IPS-15b (cell line): ENCODE data around the gene BCKDHB.
"Not testable (repeated sequence)": the region's sequence is repeated elsewhere in the genome, so short reads cannot be mapped to it uniquely, and the experiment has no call there.

Source experiments
- H3K27me3 ChIP-seq: one replicate; pipeline ENCODE4 v1.6.1; 2013; ENCODE audit warnings: low read length; ENCODE audit not compliant: control insufficient read depth, insufficient read depth
- H3K36me3 ChIP-seq: one replicate; pipeline ENCODE4 v1.6.1; 2013; ENCODE audit warnings: low read length; ENCODE audit not compliant: control insufficient read depth, insufficient read depth
- H3K4me1 ChIP-seq: one replicate; pipeline ENCODE4 v1.6.1; 2013; ENCODE audit warnings: mild to moderate bottlenecking, low read length; ENCODE audit not compliant: control insufficient read depth, insufficient read depth
- H3K4me3 ChIP-seq: one replicate; pipeline ENCODE4 v1.5.1; 2013; ENCODE audit warnings: low read depth, low read length
- H3K9ac ChIP-seq: one replicate; pipeline ENCODE4 v1.6.1; 2013; ENCODE audit warnings: low read depth, mild to moderate bottlenecking, low read length
- H3K9me3 ChIP-seq: one replicate; pipeline ENCODE4 v1.6.1; 2013; ENCODE audit warnings: mild to moderate bottlenecking, low read length; ENCODE audit not compliant: control insufficient read depth, insufficient read depth

Gene BCKDHB

GRCh38 chr6:80106418-80107235 is at the start of gene BCKDHB:
TSS of gene BCKDHB (plus strand) at chr6:80106671. CDS start at chr6:80106694, 23 bp downstream.
- H3K9ac ChIP-seq, result peak within 1 kb of the TSS; percentile 66
- peaks cover 3% of the 10 kb centered on the region for H3K27me3 ChIP-seq
- peaks cover 4% of the 10 kb centered on the region for H3K4me1 ChIP-seq
- H3K36me3 ChIP-seq, result no peaks in the 10 kb centered on the region
- H3K9me3 ChIP-seq, result no peaks in the 10 kb centered on the region
- peak within 1 kb of the TSS; percentile 78 for H3K4me3 ChIP-seq

GRCh38 chr6:80060774-80061173 is 45.7 kb upstream of the BCKDHB start:
- no peaks in the 10 kb centered on the region for H3K9me3 ChIP-seq
- no peaks in the 10 kb centered on the region for H3K4me1 ChIP-seq
- H3K36me3 ChIP-seq, result no peaks in the 10 kb centered on the region
- H3K27me3 ChIP-seq, result no peaks in the 10 kb centered on the region
- no peak overlapping the region for H3K4me3 ChIP-seq
- no peak overlapping the region for H3K9ac ChIP-seq

GRCh38 chr6:80068146-80068545 is 38.3 kb upstream of the BCKDHB start:
- not testable (repeated sequence) for H3K27me3 ChIP-seq, H3K4me3 ChIP-seq, H3K4me1 ChIP-seq, H3K9ac ChIP-seq, H3K36me3 ChIP-seq, H3K9me3 ChIP-seq

GRCh38 chr6:80070431-80070830 is 36.0 kb upstream of the BCKDHB start:
- H3K4me1 ChIP-seq, H3K4me3 ChIP-seq, H3K36me3 ChIP-seq, H3K9me3 ChIP-seq, H3K27me3 ChIP-seq, H3K9ac ChIP-seq: not testable (repeated sequence)

- Histone ChIP-seq H3K9ac (no peak overlapping the region), H3K4me1 (peaks cover 4% of the 10 kb centered on the region), H3K4me3 (no peak overlapping the region), H3K27me3 (no peaks in the 10 kb centered on the region), H3K36me3 (no peaks in the 10 kb centered on the region), H3K9me3 (no peaks in the 10 kb centered on the region)
Observed at GRCh38 chr6:80077067-80077466, 29.4 kb upstream of the BCKDHB start.

- Histone ChIP-seq H3K4me3 (no peak overlapping the region), H3K4me1 (no peaks in the 10 kb centered on the region), H3K36me3 (no peaks in the 10 kb centered on the region), H3K9ac (no peak overlapping the region), H3K9me3 (no peaks in the 10 kb centered on the region), H3K27me3 (no peaks in the 10 kb centered on the region)
Observed at GRCh38 chr6:80088637-80089036, 17.8 kb upstream of the BCKDHB start.

- H3K4me3 ChIP-seq, result no peak overlapping the region
- no peaks in the 10 kb centered on the region for H3K9me3 ChIP-seq
- no peaks in the 10 kb centered on the region for H3K36me3 ChIP-seq
- no peaks in the 10 kb centered on the region for H3K4me1 ChIP-seq
- no peaks in the 10 kb centered on the region for H3K27me3 ChIP-seq
- no peak overlapping the region for H3K9ac ChIP-seq
Observed at GRCh38 chr6:80091506-80091905, 15.0 kb upstream of the BCKDHB start.

- Histone ChIP-seq H3K4me1 (no peaks in the 10 kb centered on the region), H3K27me3 (no peaks in the 10 kb centered on the region), H3K36me3 (no peaks in the 10 kb centered on the region), H3K9me3 (no peaks in the 10 kb centered on the region), H3K9ac (no peak overlapping the region), H3K4me3 (no peak overlapping the region)
Observed at GRCh38 chr6:80094017-80094416, 12.5 kb upstream of the BCKDHB start.

GRCh38 chr6:80095600-80095999 is 10.9 kb upstream of the BCKDHB start:
- Histone ChIP-seq H3K36me3 (no peaks in the 10 kb centered on the region), H3K4me3 (no peak overlapping the region), H3K9ac (no peak overlapping the region), H3K27me3 (no peaks in the 10 kb centered on the region), H3K4me1 (no peaks in the 10 kb centered on the region), H3K9me3 (no peaks in the 10 kb centered on the region)

GRCh38 chr6:80098392-80098791 is 8.1 kb upstream of the BCKDHB start:
- Histone ChIP-seq H3K4me3 (no peak overlapping the region), H3K27me3 (no peaks in the 10 kb centered on the region), H3K9ac (no peak overlapping the region), H3K4me1 (no peaks in the 10 kb centered on the region), H3K36me3 (no peaks in the 10 kb centered on the region), H3K9me3 (no peaks in the 10 kb centered on the region)

- Histone ChIP-seq H3K4me1 (peaks cover 4% of the 10 kb centered on the region), H3K9me3 (no peaks in the 10 kb centered on the region), H3K9ac (no peak overlapping the region), H3K27me3 (peaks cover 3% of the 10 kb centered on the region), H3K4me3 (no peak overlapping the region), H3K36me3 (no peaks in the 10 kb centered on the region)
Observed at GRCh38 chr6:80104520-80104919, 2.0 kb upstream of the BCKDHB start.

- H3K27me3 ChIP-seq, result peaks cover 3% of the 10 kb centered on the region
- no peak overlapping the region for H3K9ac ChIP-seq
- no peaks in the 10 kb centered on the region for H3K36me3 ChIP-seq
- H3K4me3 ChIP-seq, result peak overlapping the region; percentile 49
- H3K9me3 ChIP-seq, result no peaks in the 10 kb centered on the region
- peaks cover 4% of the 10 kb centered on the region for H3K4me1 ChIP-seq
Observed at GRCh38 chr6:80105972-80106417, 476 bp upstream of the BCKDHB start.
